IMR-90 (cell line): ENCODE data around the gene TMEM107. TPM values are rescaled to one million over a fixed set of nuclear protein-coding genes. Genes with fewer than 3 reads are reported as not detected.
A peak's percentile ranks its signal among the peaks of the same experiment; 100 is the strongest.

Source experiments
- ATAC-seq: fragments of 200-7000 bp; cut with Tn5 transposase; 2 replicates; pipeline ENCODE4 v1.9.1; 2020; ENCODE audit warnings: low read depth, mild to moderate bottlenecking, moderate library complexity
- BruUV-seq: library from RNA; stranded (reverse); fragments of 400-500 nt; replicated peaks from 2 replicates; lab custom pipeline; 2021; lab: Mats Ljungman, UMichigan
- CTCF ChIA-PET: fragments of 300-600 bp; formaldehyde crosslinking; extraction: SDS; loops from one replicate; lab custom pipeline; 2021; ENCODE audit warnings: antibody characterized with exemption; lab: Yijun Ruan, JAX
- POLR2A ChIA-PET: fragments of 300-600 bp; sonication (Branson Sonifier 250); formaldehyde crosslinking; loops from one replicate; lab custom pipeline; 2022; ENCODE audit warnings: antibody characterized with exemption; ENCODE audit not compliant: unreplicated experiment; lab: Charles Lee
- DNase-seq: peaks from one replicate; pipeline ENCODE4 v3.0.0; 2013
- H2AFZ ChIP-seq: replicated peaks from 2 replicates; pipeline ENCODE3; 2013; ENCODE audit warnings: low read length, mild to moderate bottlenecking; ENCODE audit not compliant: poor library complexity
- H2AK5ac ChIP-seq: 2 replicates; pipeline ENCODE4 v1.6.1; 2013; ENCODE audit warnings: low read depth, low read length, inconsistent platforms
- H2AK9ac ChIP-seq: replicated peaks from 2 replicates; pipeline ENCODE3; 2013; ENCODE audit warnings: mild to moderate bottlenecking, low read depth, low read length, moderate library complexity; ENCODE audit not compliant: poor library complexity
- H2BK120ac ChIP-seq: 2 replicates; pipeline ENCODE4 v1.6.1; 2013; ENCODE audit warnings: low read depth, low read length, inconsistent platforms
- H2BK15ac ChIP-seq: 3 replicates; pipeline ENCODE4 v1.6.1; 2013; ENCODE audit warnings: low read depth, low read length, inconsistent platforms
- H2BK20ac ChIP-seq: 2 replicates; pipeline ENCODE4 v1.6.1; 2013; ENCODE audit warnings: low read depth, mild to moderate bottlenecking, inconsistent platforms, low read length, moderate library complexity
- H2BK5ac ChIP-seq: 2 replicates; pipeline ENCODE4 v1.6.1; 2013; ENCODE audit warnings: mild to moderate bottlenecking, low read depth, low read length, inconsistent platforms; ENCODE audit not compliant: poor library complexity, severe bottlenecking
- H3K14ac ChIP-seq: replicated peaks from 2 replicates; pipeline ENCODE4 v1.6.1; 2013; ENCODE audit warnings: low read depth, low read length, inconsistent platforms
- H3K18ac ChIP-seq: 2 replicates; pipeline ENCODE4 v1.6.1; 2013; ENCODE audit warnings: low read depth, low read length, control low read depth
- H3K23ac ChIP-seq: 2 replicates; pipeline ENCODE4 v1.6.1; 2013; ENCODE audit warnings: low read depth, low read length, inconsistent platforms
- H3K27ac ChIP-seq: 2 replicates; pipeline ENCODE4 v1.5.1; 2013; ENCODE audit warnings: mild to moderate bottlenecking, control low read depth, low read length; ENCODE audit not compliant: insufficient read depth
- H3K27me3 ChIP-seq: 2 replicates; pipeline ENCODE4 v1.6.1; 2013; ENCODE audit warnings: low read length; ENCODE audit not compliant: control insufficient read depth, insufficient read depth
- H3K36me3 ChIP-seq: 2 replicates; pipeline ENCODE4 v1.6.1; 2013; ENCODE audit warnings: low read length, mixed read lengths; ENCODE audit not compliant: control insufficient read depth, insufficient read depth
- H3K4ac ChIP-seq: 2 replicates; pipeline ENCODE4 v1.6.1; 2013; ENCODE audit warnings: low read depth, low read length, inconsistent platforms
- H3K4me1 ChIP-seq: 2 replicates; pipeline ENCODE4 v1.6.1; 2013; ENCODE audit warnings: low read length, mixed read lengths; ENCODE audit not compliant: control insufficient read depth, insufficient read depth
- H3K4me2 ChIP-seq: 2 replicates; pipeline ENCODE4 v1.6.1; 2013; ENCODE audit warnings: low read depth, mild to moderate bottlenecking, control low read depth, low read length, moderate library complexity
- H3K4me3 ChIP-seq: 2 replicates; pipeline ENCODE4 v1.5.1; 2013; ENCODE audit warnings: low read depth, mild to moderate bottlenecking, control low read depth, low read length, moderate library complexity; ENCODE audit not compliant: insufficient read depth
- H3K56ac ChIP-seq: 2 replicates; pipeline ENCODE4 v1.6.1; 2013; ENCODE audit warnings: low read length, inconsistent platforms; ENCODE audit not compliant: insufficient read depth; ENCODE audit errors: extremely low read depth
- H3K79me1 ChIP-seq, 2 experiments: 2 replicates each; pipeline ENCODE4 v1.6.1; 2013; ENCODE audit warnings: low read length in 2 of 2, inconsistent platforms in 1 of 2, low read depth in 1 of 2
- H3K9ac ChIP-seq: 2 replicates; pipeline ENCODE4 v1.6.1; 2013; ENCODE audit warnings: low read depth, low read length, control low read depth
- H3K9me1 ChIP-seq: 2 replicates; pipeline ENCODE4 v1.6.1; 2013; ENCODE audit warnings: low read length, inconsistent platforms; ENCODE audit not compliant: insufficient read depth
- H3K9me3 ChIP-seq: 2 replicates; pipeline ENCODE4 v1.6.1; 2013; ENCODE audit warnings: low read length; ENCODE audit not compliant: control insufficient read depth, insufficient read depth
- H4K20me1 ChIP-seq: 2 replicates; pipeline ENCODE4 v1.6.1; 2013; ENCODE audit warnings: low read length, inconsistent platforms; ENCODE audit not compliant: insufficient read depth
- H4K5ac ChIP-seq: 2 replicates; pipeline ENCODE4 v1.6.1; 2013; ENCODE audit warnings: mild to moderate bottlenecking, low read depth, low read length, control low read depth
- H4K8ac ChIP-seq, 2 experiments: 2 replicates each; pipeline ENCODE4 v1.6.1; 2013; ENCODE audit warnings: low read depth in 2 of 2, low read length in 2 of 2, control low read depth in 1 of 2, inconsistent platforms in 1 of 2
- H4K91ac ChIP-seq: 2 replicates; pipeline ENCODE4 v1.6.1; 2013; ENCODE audit warnings: low read depth, low read length, inconsistent platforms; ENCODE audit not compliant: insufficient read depth
- BHLHE40 ChIP-seq: fragments of 150-350 bp; IDR thresholded peaks from 2 replicates; pipeline ENCODE4 v1.6.1; 2016; ENCODE audit warnings: mild to moderate bottlenecking, low read depth, low read length
- CHD1 ChIP-seq: IDR thresholded peaks from 2 replicates; pipeline ENCODE4 v1.6.1; 2012; ENCODE audit warnings: low read depth, low read length, improper control_type of control experiment
- FOS ChIP-seq: fragments of 150-350 bp; IDR thresholded peaks from 2 replicates; pipeline ENCODE4 v1.6.1; 2016; ENCODE audit warnings: low read depth, low read length
- MAFK ChIP-seq: IDR thresholded peaks from 2 replicates; pipeline ENCODE4 v1.6.1; 2012; ENCODE audit warnings: low read depth, low read length, improper control_type of control experiment
- POLR2A ChIP-seq: IDR thresholded peaks from 2 replicates; pipeline ENCODE4 v1.6.1; 2012; ENCODE audit warnings: mild to moderate bottlenecking, low read depth, low read length
- WGBS, 2 experiments: methylation state at CpG; one replicate each; pipeline versions ENCODE4 v1.1.5 to v1.1.7; 2013; ENCODE audit warnings: missing lambda C conversion rate in 2 of 2; ENCODE audit not compliant: insufficient read length in 1 of 2; ENCODE audit errors: extremely low coverage in 2 of 2; 5-methylcytosine and 5-hydroxymethylcytosine counted together
- dilution Hi-C: fragments of 300-500 bp; cut with HindIII; formaldehyde crosslinking; loops from one replicate; pipeline ENCODE4 v1.14.3; 2018; ENCODE audit warnings: low sequenced_read_pairs; ENCODE audit not compliant: unreplicated experiment
- in situ Hi-C: fragments of 300-500 bp; cut with MboI; formaldehyde crosslinking; loops from 3 replicates; pipeline ENCODE4 v1.14.3; 2019; ENCODE audit warnings: low sequenced_read_pairs, inconsistent platforms, mixed read lengths
- intact Hi-C: fragments of 100-400 bp; cut with micrococcal nuclease; formaldehyde crosslinking; loops from 2 replicates; pipeline ENCODE4 v1.10.0; 2022
- polyA plus RNA-seq, 3 experiments: library from polyadenylated mRNA; depleted of rRNA; stranded (reverse); fragments of >200 nt; gene quantifications; 2 replicates each; pipeline ENCODE4 v1.2.3, GENCODE V29; 2012; ENCODE audit warnings: low replicate concordance in 1 of 3
- total RNA-seq: library from RNA; depleted of rRNA; stranded (reverse); fragments of >200 nt; gene quantifications from 2 replicates; pipeline ENCODE4 v1.2.3, GENCODE V29; 2012
- TF ChIP-seq, protein P1 (sequence below): conservative IDR thresholded peaks from 2 replicates; pipeline ENCODE4 v1.5.1; 2012; ENCODE audit warnings: mild to moderate bottlenecking, low read depth, low read length, improper control_type of control experiment

Gene TMEM107
- total and polyA plus RNA-seq, 2 of the 4 experiments (the other 2 are of a cell fraction), result 12.9 to 14.3 TPM

DNA sequence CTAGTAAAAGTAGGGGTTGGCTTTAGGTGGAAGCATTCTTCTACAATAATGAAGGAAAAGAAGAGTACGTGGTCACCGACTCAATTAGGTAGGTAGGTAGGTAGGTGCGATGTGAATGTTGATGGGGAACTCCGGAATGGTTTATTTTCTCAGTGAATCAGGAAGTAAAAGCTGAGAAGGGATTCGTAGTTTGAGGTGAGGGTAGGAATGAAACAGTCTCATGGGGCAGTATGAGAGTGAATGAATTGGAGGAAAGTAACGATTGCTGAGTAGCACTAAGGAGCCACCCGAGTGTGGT lies 37.9 kb downstream of the TMEM107 start (continued):
- TF ChIP-seq MAFK, result no peak

DNA sequence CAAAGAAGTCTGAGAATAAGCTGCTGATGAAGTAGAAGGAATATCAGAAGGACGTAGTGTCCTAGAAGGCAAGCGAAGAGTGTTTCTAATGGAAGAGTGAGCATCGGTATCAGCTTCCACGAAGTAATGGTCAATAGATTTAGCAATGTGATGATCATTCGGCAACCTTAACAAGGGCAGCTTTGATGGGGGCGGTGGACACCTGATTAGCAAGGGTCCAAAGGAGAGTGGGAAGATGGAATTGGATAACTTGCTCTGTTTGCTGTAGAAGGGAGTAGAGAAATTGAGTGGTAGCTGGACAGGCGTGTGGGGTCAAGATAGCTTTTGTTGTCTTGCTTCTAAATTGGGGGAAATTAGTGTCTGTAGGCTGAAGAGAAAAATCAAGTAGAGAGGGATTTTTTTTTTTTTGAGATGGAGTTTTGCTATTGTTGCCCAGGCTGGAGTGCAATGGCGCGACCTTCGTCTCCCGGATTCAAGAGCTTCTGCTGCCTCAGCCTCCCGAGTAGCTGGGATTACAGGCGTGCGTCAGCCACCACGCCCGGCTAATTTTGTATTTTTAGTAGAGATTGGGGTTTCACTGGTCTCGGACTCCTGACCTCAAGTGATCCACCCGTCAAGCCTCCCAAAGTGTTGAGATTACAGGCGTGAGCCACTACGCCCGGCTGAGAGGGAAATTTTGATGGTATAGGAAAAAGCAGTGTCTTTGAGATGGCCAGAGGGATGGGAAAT lies 38.4 kb downstream of the TMEM107 start:
- no peak overlapping the region for H3K27ac ChIP-seq
- TF ChIP-seq BHLHE40, result no peak
- no peak for TF ChIP-seq FOS
- TF ChIP-seq, protein P1, sequence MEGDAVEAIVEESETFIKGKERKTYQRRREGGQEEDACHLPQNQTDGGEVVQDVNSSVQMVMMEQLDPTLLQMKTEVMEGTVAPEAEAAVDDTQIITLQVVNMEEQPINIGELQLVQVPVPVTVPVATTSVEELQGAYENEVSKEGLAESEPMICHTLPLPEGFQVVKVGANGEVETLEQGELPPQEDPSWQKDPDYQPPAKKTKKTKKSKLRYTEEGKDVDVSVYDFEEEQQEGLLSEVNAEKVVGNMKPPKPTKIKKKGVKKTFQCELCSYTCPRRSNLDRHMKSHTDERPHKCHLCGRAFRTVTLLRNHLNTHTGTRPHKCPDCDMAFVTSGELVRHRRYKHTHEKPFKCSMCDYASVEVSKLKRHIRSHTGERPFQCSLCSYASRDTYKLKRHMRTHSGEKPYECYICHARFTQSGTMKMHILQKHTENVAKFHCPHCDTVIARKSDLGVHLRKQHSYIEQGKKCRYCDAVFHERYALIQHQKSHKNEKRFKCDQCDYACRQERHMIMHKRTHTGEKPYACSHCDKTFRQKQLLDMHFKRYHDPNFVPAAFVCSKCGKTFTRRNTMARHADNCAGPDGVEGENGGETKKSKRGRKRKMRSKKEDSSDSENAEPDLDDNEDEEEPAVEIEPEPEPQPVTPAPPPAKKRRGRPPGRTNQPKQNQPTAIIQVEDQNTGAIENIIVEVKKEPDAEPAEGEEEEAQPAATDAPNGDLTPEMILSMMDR, result no peak
- TF ChIP-seq POLR2A, result 0 out of 2 replicates have a peak, but pooled peaks have one; percentile 33
- no peak for TF ChIP-seq CHD1
- H4K8ac ChIP-seq, result no peak overlapping the region; a peak in 1 of 4 replicates
- no peak overlapping the region for H3K4ac ChIP-seq
- no peak overlapping the region for H2BK120ac ChIP-seq
- CTCF ChIA-PET, result interaction anchor here (0.6 to 4.6 kb wide), 9 partner anchors 18 to 182 kb away, joined by 3 to 24 read pairs (median 4); no protein-coding TSS in a partner anchor
- H3K4me3 ChIP-seq, result peak overlapping the region; percentile 33; the same call in 1 of the 2 replicates
- H4K20me1 ChIP-seq, result peaks cover 8% of the 10 kb centered on the region
- H3K56ac ChIP-seq, result no peak overlapping the region
- no peaks in the 10 kb centered on the region for H3K79me1 ChIP-seq
- H2BK15ac ChIP-seq, result no peak overlapping the region
- H3K9me3 ChIP-seq, result no peaks in the 10 kb centered on the region
- H3K4me1 ChIP-seq, result peaks cover 4% of the 10 kb centered on the region
- H3K9me1 ChIP-seq, result peaks cover 10% of the 10 kb centered on the region
- no TSS peak for BruUV-seq
- H3K4me2 ChIP-seq, result peak overlapping the region; percentile 86
- 36% methylated on average over 12 of the region's 21 CpGs; no CpG with 5 or more reads in 1 of the 2 experiments for WGBS, 2 experiments
- no peaks in the 10 kb centered on the region for H3K27me3 ChIP-seq
- H2BK5ac ChIP-seq, result no peak overlapping the region
- no peak for DNase-seq
- H3K23ac ChIP-seq, result peak overlapping the region; percentile 29; the same call in 1 of the 2 replicates
- no peak overlapping the region for H4K91ac ChIP-seq
- no peak overlapping the region for H2BK20ac ChIP-seq
- no peak overlapping the region for H3K18ac ChIP-seq
- H3K14ac ChIP-seq, result peak overlapping the region; percentile 26
- H2AK5ac ChIP-seq, result no peak overlapping the region
- peak overlapping the region; percentile 1; the same call in 1 of the 2 replicates for H3K9ac ChIP-seq
- no peak overlapping the region for H2AK9ac ChIP-seq
- intact Hi-C loops, result loop anchor here (1.0 to 5.0 kb wide), 5 partner anchors 13 to 162 kb away; no protein-coding TSS in a partner anchor
- dilution Hi-C loops, result no loop called here
- in situ Hi-C loops, result no loop called here
- no peak for ATAC-seq
- H3K36me3 ChIP-seq, result peaks cover 13% of the 10 kb centered on the region
- peak overlapping the region; percentile 83 for H2AFZ ChIP-seq
- POLR2A ChIA-PET, result interaction anchor here (0.6 to 1.0 kb wide), 3 partner anchors 35 to 52 kb away, joined by 3 to 6 read pairs (median 5); partner anchors contain the start of gene BORCS6
- H4K5ac ChIP-seq, result no peak overlapping the region
